Epithelial cell of proximal tubule (primary cell): Measurements from ENCODE around the gene RBPJ. TPM values are rescaled to one million over a fixed set of nuclear protein-coding genes. Genes with fewer than 3 reads are reported as not detected.

Source experiments
- DNase-seq: peaks from one replicate; pipeline ENCODE4 v3.0.0-alpha.2; 2011; ENCODE audit warnings: low read depth
- H3K4me3 ChIP-seq: 2 replicates; pipeline ENCODE4 v1.5.1; 2011; ENCODE audit warnings: low read depth, mild to moderate bottlenecking, low read length
- total RNA-seq: library from RNA; depleted of rRNA; stranded (reverse); fragments of >200 nt; gene quantifications from 2 replicates; pipeline ENCODE4 v1.2.3, GENCODE V29; 2015
- TF ChIP-seq, protein P1 (sequence below): conservative IDR thresholded peaks from 2 replicates; pipeline ENCODE4 v1.5.1; 2012; ENCODE audit warnings: low read depth, mild to moderate bottlenecking, low read length

The RBPJ gene
- total RNA-seq, 1 donor from 2014 or later, result 76.0 TPM

GRCh38 chr4:26426892-26427291, 106.1 kb downstream of the RBPJ start:
- DNase-seq, result no peak
- TF ChIP-seq, protein P1, sequence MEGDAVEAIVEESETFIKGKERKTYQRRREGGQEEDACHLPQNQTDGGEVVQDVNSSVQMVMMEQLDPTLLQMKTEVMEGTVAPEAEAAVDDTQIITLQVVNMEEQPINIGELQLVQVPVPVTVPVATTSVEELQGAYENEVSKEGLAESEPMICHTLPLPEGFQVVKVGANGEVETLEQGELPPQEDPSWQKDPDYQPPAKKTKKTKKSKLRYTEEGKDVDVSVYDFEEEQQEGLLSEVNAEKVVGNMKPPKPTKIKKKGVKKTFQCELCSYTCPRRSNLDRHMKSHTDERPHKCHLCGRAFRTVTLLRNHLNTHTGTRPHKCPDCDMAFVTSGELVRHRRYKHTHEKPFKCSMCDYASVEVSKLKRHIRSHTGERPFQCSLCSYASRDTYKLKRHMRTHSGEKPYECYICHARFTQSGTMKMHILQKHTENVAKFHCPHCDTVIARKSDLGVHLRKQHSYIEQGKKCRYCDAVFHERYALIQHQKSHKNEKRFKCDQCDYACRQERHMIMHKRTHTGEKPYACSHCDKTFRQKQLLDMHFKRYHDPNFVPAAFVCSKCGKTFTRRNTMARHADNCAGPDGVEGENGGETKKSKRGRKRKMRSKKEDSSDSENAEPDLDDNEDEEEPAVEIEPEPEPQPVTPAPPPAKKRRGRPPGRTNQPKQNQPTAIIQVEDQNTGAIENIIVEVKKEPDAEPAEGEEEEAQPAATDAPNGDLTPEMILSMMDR, result no peak
- H3K4me3 ChIP-seq, result no peak overlapping the region

DNA sequence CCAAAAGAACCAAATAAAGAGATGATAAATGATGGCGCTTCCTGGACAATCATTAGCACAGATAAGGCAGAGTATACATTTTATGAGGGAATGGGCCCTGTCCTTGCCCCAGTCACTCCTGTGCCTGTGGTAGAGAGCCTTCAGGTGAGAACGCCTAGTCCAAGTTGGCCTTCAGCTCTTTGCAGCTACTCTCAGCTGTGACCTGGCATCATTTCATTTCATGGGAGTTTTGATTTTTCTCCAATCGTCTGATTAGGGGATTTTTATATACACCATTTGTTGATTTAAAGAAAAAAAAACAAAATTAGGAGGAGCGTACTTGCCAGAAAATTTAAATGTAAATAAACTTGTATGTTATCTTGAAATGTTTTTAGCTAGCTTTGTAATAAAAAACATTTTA, 109.1 kb downstream of the RBPJ start:
- H3K4me3 ChIP-seq, result no peak overlapping the region
- TF ChIP-seq, protein P1, result no peak
- no peak for DNase-seq

DNA sequence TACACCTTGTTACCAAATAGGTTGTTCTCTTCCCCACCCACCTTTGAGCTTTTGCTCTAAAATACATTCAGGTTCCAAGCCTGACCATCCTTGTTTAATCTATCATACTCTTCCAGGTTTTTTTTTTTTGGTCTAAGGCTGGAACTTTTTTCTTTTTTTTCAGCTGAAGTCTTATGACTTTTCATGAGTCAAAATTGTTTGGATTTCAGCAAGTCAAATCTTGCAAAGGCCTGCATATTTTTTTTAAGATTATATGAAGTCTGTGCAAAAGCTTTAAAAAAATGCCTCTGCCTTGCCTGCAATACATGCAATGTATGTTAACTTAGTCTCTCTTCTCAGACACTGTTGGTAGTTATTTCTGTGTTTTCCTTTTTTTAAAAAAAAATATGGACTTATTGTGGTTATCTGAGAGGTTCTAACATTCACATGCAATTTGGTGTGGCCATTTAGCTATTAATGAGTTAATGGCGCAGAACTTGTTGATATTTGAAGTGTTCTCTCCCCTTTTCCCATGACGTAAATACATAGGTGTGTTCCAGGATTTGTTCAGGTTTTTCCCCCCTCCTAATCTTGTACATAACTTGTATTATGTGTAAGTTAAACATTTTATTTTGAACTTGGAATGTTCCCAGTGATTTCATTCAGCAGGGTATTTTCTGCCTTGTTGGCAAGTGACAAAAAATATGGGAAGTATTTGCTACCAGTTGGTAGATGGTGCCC, 110.8 kb downstream of the RBPJ start:
- no peak for DNase-seq
- TF ChIP-seq, protein P1, result no peak
- no peak overlapping the region for H3K4me3 ChIP-seq

GRCh38 chr4:26432419-26432818, 111.6 kb downstream of the RBPJ start:
- no peak for DNase-seq
- TF ChIP-seq, protein P1, result no peak
- no peak overlapping the region for H3K4me3 ChIP-seq

GRCh38 chr4:26433556-26433955, 112.7 kb downstream of the RBPJ start:
- DNase-seq, result no peak
- H3K4me3 ChIP-seq, result no peak overlapping the region
- TF ChIP-seq, protein P1, result no peak

DNA sequence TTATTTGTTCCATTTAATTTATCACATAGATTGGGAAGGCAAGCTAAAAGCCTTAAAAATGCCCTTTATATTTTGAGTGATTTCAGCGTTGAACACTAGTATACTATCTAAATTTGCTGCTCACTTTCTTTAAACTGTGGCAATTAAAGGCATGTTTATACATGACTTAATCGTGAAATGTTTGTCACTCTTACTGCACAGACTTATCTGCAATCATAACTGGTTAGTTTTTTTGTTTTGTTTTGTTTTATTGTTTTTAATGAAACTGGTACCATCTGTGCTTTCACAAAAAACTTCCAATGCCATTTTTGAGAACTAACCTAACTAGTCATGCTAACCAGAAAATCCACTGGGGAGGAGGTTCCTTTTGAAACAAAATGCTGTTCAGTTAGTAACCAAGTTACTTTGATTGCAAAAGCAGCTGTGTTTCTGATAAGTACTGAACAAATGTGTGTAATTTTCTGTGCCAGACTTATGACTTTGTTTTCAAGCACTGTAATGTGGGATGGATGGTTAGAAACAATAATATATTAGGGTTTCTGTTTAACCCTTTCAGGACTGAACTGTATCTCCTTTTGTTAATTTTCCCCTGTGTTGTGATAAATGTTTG, 113.3 kb downstream of the RBPJ start:
- TF ChIP-seq, protein P1, result no peak
- no peak overlapping the region for H3K4me3 ChIP-seq
- no peak for DNase-seq

DNA sequence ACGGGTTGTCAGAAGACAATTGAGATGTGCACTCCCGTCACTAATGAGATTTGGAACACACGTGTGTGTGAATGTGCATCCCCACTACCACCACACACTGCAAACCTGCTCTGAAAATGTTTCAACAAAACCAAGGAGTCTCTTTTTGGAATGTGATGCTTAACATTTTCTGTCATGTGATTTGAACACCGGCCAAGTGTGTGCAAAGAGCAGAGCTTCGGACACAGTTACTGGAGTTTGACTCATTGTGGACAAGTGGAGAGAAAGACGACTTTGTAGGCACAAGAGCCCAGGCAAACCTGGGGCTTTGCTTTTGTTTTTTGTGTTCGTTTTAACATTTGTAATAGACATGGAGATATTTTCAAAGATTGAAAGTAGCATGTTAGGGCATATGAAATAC, 120.3 kb downstream of the RBPJ start:
- peak; percentile 27 for DNase-seq
- TF ChIP-seq, protein P1, result no peak
- H3K4me3 ChIP-seq, result no peak overlapping the region
